Measurements from ENCODE around the gene PDZD8.

DNA sequence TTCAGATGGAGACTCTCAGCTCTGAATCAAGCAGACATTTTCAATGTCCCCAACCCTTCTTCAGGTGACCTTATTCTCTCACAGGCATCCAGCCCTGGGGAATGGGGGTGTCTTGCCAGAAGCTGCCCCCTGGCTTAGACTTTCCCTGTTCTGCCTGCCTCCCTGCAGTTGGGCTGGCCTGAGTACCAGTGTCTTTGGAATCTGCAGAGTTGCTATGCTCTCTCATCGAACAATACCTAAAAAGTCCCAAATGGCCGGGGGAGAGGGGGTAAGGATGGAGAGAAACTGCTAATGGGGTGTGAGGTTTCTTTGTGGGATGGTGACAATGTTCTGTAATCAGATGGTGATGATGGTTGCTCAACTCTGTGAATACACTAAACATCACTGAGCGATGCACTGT, 113.7 kb downstream of the PDZD8 start:
- TF ChIP-seq, protein P1, sequence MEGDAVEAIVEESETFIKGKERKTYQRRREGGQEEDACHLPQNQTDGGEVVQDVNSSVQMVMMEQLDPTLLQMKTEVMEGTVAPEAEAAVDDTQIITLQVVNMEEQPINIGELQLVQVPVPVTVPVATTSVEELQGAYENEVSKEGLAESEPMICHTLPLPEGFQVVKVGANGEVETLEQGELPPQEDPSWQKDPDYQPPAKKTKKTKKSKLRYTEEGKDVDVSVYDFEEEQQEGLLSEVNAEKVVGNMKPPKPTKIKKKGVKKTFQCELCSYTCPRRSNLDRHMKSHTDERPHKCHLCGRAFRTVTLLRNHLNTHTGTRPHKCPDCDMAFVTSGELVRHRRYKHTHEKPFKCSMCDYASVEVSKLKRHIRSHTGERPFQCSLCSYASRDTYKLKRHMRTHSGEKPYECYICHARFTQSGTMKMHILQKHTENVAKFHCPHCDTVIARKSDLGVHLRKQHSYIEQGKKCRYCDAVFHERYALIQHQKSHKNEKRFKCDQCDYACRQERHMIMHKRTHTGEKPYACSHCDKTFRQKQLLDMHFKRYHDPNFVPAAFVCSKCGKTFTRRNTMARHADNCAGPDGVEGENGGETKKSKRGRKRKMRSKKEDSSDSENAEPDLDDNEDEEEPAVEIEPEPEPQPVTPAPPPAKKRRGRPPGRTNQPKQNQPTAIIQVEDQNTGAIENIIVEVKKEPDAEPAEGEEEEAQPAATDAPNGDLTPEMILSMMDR (IDR thresholded peaks at IDR 0.05), result no peak
- no peak for TF ChIP-seq POLR2A (IDR thresholded peaks at IDR 0.05)

All from right lobe of liver (tissue), 4 donors.